Activated CD8-positive, alpha-beta memory T cell treated with anti-CD3 and anti-CD28 coated beads for 48 hours (primary cell): ENCODE data around the gene RAP1GAP2.
"Not testable (repeated sequence)": the region's sequence is repeated elsewhere in the genome, so short reads cannot be mapped to it uniquely, and the experiment has no call there.

Experiments
- DNase-seq, 3 experiments: peaks; one replicate each; pipeline ENCODE4 v3.0.0-alpha.2; 2020; ENCODE audit warnings: low read depth in 2 of 3, low spot score in 2 of 3

Gene RAP1GAP2

DNA sequence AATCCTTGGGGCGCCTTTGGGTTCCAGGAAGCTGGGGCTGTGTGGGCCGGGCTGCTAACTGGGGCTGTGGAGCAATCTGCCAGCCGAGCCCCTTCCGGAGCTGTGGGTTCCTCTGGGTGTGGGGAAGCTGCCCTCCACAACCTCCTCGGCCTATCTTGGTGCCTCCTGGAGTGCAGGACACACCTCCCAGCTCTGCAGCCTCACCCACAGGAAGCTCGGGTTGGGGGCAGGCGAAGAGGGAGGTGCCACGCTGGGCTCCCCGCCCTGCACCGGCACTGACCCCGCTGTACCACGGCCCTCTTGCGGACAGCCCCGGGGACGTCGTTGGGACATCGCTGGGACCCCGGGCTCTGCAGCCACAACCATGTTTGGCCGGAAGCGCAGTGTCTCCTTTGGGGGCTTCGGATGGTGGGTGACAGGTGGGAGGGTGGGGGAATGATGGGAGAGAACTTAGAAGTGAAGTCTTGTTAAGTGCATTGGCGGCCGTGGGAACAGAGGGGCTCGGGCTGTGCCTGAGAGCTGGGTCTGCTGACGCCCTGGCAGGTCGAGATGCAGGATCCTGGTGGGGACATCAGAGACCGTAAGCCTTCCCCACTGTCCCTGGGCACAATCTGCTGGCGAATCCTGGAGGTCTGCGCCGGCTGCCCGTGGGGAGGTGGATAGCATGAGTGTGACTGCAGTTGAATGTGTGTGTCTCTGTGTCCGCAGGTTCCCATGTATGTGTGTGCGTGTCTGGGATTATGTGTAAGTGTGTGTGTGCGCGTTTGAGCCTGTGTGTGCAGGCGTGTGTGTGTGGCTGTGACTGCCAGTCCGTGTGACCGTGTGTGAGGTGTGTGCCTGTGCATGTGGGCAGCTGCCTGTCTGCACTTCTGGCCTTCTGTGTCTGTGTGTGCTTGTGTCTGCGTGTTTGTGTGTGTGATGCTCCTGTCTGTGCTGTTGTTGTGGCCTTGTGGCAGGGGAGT is at the start of gene RAP1GAP2:
RAP1GAP2 (plus strand) TSS at position 275 of the 962 bp plus-strand sequence; CDS start at position 365, 90 bp downstream.
- peak in 1 of 3 experiments; percentile 23 for DNase-seq

DNA sequence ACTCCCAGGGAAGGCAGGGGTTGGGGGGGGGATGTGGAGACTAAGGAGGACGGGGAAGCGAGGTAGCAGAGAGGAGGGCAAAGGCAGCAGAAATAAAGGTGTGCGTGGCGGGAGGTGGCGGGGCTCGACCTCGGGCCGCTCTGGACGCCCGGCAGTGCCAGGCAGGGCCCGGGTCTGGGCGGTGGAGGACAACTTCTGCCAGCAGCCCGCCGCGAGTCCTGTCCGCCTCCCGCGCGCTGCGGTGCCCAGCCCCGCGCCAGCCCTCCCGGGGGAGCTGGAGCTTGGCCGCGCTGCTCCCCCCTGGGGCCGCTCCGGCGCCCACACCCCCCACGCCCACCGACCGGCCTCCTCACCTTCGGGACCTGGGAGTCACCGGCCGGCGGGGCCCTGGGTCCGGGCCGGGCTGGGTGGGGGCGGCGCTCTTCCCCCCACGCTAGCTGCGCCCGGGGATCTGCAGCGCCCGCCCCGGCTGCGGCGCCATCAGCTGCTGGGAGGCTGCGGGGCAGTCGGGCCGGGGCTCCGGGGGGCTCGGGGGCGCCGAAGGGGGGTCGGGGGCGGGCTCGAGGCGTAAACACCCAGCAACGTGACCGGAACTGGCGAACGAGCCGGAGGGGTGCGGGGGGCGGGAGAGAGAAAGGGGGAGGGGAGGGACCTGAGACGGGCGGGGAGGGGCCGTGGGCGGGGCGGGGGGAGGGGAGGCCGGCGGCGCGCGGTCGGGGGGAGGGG is 47.0 kb upstream of the RAP1GAP2 start, which contains the start of gene CCDC92B:
CCDC92B (minus strand) TSS at position 595 of the 726 bp plus-strand sequence. CDS start 14,507 bp downstream, outside the sequence.
- DNase-seq, result no peak

DNA sequence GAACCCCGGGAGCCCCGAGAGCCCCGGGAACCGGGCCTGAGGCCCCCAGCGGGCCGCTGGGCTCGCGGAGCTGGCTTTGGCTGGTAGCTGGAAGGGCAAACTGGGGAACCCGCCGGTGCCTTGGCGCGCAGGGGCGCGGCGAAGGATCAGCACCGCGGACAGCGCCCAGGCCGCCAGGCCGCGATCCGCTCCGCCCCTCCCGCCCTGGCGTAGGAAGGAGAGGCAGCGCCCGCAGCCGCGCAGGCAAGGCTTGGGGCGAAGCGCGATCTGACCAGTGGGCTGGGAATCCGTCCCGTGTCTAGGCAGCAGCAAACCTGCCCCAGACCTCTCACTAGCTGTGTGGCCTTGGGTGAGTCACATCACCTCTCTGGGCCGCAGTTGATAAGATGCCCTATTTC is 46.5 kb upstream of the RAP1GAP2 start:
- DNase-seq, result peak; percentile 40 to 54 (median 51)

DNA sequence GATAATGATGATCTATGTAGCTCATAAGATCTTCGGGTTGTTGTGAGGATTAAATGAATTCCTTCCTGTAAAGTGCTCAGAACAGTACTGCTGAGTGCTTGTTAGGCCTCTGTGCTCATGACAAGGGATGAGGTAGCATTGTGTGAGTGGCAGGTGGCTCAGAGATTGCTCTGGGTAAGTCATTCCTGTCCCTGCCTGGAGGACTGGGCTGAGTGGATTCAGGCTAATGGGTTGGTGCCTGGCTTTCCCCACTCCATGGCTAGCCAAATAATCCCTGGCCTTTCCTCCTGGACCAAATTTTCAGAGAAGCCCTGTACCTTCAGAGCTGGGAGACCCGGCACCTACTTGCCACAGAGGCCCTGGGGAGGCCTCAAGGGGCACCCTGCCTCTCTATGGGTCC is 45.5 kb upstream of the RAP1GAP2 start:
- no peak for DNase-seq

DNA sequence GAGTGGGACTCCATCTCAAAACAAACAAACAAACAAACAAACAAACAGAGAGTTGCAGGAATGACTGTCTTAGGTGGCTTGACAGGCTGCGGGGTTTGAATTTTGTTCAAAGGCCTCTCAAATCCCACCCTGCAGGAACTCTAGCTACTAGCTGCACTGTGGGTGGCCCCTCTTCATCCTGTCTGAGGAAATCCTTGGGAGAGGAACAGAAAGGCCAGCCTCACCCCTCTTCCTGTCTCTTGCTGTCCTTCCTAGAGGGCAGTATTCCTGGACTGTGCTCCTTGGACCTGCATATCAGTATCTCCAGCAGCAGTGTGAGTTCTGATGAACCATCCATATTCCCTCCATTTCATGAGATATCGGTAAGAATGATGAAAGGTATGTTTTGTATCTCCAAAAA is 44.7 kb upstream of the RAP1GAP2 start:
- no peak for DNase-seq

DNA sequence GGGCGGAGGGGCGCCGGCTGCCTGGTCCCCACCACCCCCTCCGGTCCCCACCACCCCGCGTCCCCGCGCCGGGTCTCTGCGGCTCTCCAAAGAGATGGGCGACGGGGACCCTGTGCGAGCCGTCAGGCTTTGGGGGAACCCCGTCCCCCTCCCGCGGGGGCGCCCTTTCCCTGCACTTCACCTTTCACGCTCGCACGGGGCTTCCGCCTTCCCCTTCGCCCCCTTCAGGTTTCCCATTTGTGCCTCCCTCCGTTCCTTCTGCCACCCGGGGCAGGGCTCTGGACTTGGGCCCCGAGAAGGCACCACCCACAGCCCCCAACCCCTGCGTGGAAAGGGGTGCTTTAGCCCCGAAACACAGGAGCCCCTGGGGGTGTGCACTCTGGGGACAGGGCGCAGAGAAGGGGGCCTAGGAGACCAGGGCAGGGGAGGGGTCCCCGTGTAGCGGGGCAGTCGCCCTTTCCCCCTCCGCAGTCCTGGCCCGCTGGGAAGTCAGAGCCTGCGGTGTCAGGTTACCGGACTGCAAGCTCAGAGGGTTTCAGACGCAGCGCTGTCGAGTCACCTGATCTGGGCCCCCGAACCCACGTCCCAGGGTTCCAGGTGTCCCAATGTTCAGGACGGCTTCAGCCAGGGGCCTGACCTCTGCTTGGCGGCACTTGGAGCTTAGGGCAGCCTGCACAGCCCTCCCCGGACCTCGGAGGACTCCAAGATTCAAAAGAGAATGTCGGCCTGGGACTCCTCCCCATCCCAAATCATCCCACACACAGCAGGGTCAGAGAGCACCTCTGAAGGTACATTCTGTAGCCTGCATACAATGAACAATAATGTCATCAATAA is 40.1 kb upstream of the RAP1GAP2 start:
- no peak for DNase-seq

DNA sequence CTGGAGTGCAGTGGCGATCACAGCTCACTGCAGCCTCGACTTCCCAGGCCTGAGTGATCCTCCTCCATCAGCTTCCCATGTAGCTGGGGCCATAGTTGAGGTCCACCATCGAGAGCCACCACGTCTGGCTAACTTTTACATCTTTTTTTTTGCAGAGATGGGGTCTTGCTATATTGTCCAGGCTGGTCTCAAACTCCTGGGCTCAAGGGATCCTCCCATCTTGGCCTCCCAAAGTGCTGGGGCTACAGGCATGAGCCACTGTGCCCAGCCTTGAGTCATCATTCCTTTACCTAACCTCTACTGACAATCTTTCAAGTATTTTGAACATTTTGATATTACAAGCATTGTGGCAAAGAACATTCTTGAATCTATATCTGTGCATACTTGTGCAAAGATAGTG is 37.4 kb upstream of the RAP1GAP2 start:
- no peak for DNase-seq

DNA sequence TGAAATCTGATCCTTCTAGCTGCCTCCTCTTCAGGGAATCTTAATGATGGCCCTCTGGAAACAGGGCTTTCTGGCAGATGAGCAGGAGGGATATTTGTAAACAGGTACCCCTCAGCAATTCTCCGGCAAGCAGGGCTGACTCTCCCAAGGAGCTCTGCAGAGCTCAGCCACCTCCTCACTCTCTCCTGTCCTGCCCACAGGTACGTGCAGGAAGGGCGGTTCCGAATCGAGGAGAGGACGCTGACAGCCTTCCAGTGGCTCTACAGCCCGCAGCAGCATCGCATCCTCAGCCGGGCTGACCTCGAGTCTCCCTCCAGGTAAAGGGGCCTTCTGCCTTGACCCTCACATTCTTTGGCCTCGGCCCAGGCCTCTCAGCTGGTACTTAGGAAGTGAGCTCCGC is 26.1 kb upstream of the RAP1GAP2 start:
- no peak for DNase-seq

DNA sequence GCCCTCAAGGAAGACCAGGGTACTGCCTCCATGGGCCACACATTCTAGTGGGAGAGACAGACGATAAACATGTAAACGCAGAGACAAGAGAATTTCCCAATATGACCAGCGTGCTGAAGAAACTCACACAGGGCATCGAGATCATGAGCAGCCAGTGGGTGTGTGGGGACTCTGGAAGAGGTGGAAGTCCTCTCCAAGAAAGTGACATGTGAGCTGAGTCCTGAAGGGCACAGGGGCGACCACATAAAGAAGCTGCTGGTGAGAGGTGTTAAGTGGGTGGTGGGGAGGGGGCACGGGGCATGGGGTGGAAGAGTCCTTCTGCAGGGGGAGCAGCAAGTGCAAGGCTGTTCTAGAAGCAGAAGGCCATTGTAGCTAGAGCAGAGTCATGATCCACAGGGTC is 21.0 kb upstream of the RAP1GAP2 start:
- DNase-seq, result no peak

DNA sequence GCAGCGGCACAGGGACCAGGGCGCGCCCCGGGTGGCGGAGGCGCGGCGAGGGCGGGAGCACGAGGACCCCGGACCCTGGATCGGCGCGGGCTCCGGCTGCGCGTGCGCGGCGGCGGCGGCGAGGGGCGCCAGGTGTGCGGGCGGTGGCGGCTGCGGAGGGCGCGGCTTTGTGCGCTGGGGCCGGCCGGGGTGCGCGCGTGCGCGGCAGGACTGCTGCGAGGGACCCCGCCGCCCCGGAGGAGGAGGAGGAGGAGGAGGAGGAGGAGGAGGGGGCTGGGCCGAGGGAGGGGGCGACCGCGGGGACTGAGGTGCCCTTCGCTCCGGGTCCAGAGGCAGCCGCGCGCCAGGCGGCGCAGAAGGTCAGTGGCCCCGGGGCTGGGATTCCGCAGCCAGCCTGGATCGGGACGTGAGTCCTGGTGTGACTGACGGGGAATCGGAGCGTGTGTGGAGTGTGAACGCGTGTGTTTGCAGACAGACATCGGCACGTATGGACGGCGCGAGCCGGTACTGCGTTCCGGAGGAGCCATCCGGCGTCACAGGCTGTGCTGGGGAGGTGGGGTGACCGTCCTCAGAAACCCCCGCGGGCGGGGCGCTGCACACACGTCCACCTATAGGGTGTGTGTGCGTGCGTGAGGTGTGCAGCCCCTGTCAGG is 19.5 kb upstream of the RAP1GAP2 start:
- DNase-seq, result no peak

DNA sequence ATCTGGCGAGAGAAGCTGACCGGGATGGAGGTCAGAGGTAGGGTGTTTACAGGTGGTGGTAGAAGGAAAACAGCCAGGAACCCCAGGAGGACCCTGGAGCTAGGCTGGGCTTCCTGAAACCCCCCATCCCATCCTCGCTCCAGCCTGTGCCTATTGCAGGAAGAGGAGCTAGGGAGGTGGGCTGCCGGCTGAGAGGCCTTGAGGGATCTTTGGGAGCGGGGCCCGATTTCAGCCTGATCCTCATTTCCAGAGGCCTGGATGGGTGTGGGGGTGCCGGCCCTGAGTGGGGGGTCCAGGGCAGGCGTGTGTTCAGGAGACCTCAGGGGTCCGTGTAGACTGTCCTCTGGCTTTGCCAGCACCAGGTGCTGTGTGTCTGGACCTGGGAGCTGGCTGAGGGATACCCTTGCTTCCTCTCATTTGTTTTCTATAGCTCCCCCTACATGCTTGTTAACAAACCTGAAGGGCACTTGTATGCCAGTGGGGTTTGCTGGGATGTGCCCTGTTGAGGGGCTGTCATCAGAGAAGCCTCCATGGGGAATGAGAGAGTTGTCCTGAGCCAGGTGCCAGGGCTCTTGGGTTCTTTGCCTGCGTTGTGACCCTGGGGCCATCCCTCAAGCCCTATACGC is 18.9 kb upstream of the RAP1GAP2 start:
- no peak for DNase-seq

DNA sequence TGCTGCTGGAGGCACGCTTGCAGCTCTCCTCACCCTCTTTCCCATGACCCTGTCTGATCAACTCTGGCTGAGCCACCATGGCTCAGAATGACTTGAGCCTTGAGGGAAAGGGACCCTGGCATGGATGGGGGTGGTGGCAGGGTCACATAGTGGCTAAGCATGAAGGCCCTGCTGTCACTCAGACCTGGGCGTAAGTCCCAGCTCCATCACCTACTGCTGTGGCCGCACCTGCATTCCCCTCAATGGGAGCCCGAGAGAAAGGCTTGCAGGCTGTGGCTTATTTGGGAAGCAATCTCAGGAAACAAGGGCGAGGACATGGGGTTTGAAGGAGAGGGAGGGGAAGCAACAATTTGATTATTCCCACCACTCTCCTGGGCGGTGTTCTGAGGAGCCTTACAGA is 17.7 kb upstream of the RAP1GAP2 start:
- DNase-seq, result no peak

DNA sequence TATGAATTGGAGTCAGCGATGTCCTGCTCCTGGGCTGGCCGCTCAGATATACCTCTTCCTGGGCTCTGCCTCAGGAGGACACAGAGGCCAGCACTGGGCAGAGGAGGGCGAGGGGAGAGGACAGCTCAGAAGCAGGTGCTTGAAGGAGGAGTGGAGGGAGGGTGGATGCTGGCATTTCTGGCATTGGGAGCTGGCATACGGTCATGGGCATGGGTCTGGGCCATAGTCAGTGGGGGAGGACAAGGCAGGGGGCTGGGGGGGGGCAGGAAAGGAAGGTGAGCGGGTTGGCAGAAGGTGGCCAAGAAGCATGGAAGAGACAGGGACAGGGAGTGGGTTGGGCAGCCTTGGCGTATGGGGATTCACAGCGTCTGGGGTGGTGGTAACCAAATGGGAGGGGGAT is 16.7 kb upstream of the RAP1GAP2 start:
- DNase-seq, result no peak

DNA sequence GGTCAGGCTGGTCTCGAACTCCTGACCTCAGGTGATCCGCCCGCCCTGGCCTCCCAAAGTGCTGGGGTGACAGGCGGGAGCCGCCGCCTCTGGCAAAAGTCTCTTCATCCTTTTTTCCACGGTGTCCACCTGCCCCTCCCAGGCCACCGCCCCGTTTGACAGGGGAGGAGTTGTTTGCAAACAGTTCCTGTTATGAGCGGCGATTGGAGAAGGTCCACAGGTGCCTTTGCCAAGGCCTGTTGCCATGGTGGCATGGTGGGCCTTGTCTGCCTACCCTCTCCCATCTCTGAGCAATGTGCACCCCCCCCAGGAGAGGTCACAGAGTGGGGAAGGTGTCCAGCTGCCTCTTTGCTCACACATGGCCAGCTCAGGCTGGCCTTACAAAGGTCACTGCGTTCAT is 16.0 kb upstream of the RAP1GAP2 start:
- no peak for DNase-seq

DNA sequence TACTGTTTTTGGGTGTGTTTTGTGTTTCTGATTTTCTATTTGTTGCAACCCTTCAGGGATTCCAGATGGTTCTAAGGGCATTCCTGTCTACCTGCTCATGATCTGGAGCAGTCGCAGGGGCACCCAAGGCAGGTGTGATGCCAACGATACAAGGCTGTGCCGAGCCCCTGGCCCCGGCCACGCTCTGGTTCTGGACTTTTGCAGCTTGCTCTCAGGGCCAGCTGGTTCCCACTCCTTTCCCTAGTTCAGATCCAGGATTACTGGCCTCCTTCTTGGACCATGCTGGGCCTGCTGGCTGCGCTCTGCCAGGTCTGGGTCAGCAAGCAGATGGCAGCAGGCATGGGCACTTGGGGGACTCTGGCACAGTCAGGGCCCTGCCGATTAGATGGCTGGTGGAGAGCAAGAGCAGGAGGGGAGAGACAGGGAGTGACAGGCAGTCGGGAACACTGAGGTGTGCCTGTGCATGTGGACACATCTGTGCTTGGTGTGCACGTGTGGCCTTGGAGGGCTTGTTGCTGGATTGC is 15.2 kb upstream of the RAP1GAP2 start:
- no peak for DNase-seq

DNA sequence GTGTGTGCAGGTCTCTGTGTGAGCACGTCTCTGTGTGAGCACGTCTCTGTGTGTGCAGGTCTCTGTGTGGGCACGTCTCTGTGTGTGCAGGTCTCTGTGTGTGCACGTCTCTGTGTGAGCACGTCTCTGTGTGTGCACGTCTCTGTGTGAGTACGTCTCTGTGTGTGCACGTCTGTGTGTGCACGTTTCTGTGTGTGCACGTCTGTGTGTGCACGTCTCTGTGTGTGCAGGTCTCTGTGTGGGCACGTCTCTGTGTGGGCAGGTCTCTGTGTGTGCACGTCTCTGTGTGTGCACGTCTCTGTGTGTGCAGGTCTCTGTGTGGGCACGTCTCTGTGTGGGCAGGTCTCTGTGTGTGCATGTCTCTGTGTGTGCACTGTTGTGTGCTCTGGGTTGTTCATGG is 14.6 kb upstream of the RAP1GAP2 start:
- not testable (repeated sequence) for DNase-seq

DNA sequence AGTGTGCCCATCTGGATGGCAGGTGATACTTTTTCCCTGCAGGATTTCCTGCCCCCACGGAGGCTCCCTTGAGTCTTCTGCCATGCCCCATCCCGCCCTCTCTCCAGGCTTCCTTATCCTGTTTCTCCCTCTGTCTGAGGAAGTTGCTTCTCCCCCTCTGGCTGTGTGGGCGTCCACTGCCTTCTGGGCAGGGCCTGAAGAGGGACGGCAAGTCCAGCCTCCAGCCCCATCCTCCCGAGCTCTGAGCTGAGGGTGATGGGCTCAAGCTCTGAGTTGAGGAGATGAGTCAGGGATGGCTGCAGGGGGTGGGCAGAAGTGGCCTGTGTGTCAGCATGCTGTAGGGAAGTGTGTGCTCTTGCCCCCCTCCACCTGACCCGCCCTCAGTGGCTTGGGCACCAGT is 14.2 kb upstream of the RAP1GAP2 start:
- DNase-seq, result no peak

DNA sequence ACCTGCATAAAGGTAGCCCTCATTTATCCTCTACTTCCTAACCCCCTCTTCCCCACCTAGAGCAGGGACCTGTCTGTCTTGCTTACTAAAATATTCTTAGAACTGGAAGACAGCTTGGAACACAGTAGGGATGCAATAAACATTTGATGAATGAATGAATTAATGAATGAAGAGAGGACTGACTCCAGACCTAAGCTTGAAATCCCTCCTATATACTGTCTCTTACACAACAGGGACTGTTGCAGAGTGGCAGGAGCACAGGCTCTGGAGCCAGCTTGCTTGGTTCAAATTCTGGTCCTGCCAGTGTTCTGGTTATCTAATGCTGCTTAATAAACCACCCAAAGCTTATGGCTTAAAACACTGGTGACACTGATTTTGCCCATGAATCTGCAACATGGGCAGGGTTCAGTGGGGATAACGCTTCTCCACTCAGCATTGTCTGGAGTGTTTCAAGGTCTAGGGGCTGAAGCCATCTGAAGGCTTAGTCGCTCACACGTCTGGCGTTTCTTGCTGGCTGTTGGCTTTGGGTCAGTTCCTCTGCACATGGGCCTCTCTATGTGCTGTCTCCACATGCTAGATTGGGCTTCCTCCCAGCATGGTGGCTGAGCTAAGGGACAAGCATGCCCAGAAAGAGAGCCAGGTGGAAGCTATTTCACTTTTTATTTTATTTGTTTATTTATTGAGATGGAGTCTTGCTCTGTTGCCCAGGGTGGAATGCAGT is 12.8 kb upstream of the RAP1GAP2 start:
- DNase-seq, result no peak

DNA sequence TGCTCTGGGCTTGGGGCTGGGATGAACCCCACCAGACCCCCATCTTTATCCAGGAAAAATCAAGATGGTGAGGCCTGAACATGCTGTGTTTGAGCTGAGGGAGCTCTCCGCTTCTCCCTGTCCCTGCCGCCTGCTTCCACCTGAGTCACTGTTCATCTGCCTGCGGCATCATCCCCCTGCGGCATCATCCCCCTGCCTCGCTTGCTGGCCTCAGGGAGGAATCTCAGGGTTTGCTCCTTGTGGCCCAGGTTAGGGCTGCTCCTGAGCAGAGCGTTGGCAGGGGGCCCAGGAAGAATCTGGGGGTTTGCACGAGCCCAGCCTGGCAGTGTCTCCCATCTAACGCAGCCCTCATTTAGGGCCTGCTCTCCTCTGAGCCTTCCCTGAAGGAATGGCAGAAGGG is 11.4 kb upstream of the RAP1GAP2 start:
- DNase-seq, result no peak
